GM12875 (cell line): ENCODE results near the gene PTPRD.
"Not testable (repeated sequence)": the region's sequence is repeated elsewhere in the genome, so short reads cannot be mapped to it uniquely, and the experiment has no call there.

ENCODE experiments used
- H3K4me3 ChIP-seq: one replicate; pipeline ENCODE4 v1.5.1; 2011; ENCODE audit warnings: low read depth, low read length, control low read depth
- CTCF ChIP-seq: IDR thresholded peaks from 2 replicates; pipeline ENCODE4 v1.5.1; 2011; ENCODE audit warnings: low read depth, mild to moderate bottlenecking, control low read depth, inconsistent platforms, low read length, moderate library complexity, borderline replicate concordance; ENCODE audit not compliant: insufficient read depth

Gene PTPRD

GRCh38 chr9:8703904-8704303 is 1908.9 kb downstream of the PTPRD start:
- no peak for TF ChIP-seq CTCF
- no peak overlapping the region for H3K4me3 ChIP-seq

GRCh38 chr9:8701904-8702303 is 1910.9 kb downstream of the PTPRD start:
- no peak overlapping the region for H3K4me3 ChIP-seq
- no peak for TF ChIP-seq CTCF

GRCh38 chr9:8697565-8697964 is 1915.2 kb downstream of the PTPRD start:
- H3K4me3 ChIP-seq = not testable (repeated sequence)

GRCh38 chr9:8696516-8696915 is 1916.3 kb downstream of the PTPRD start:
- no peak for TF ChIP-seq CTCF
- H3K4me3 ChIP-seq = no peak overlapping the region

GRCh38 chr9:8694983-8695588 is 1917.7 kb downstream of the PTPRD start:
- no peak for TF ChIP-seq CTCF
- H3K4me3 ChIP-seq = no peak overlapping the region

- no peak for TF ChIP-seq CTCF
- H3K4me3 ChIP-seq = no peak overlapping the region
Observed at GRCh38 chr9:8693464-8693863, 1919.3 kb downstream of the PTPRD start.

GRCh38 chr9:8686516-8686915 is 1926.3 kb downstream of the PTPRD start:
- no peak overlapping the region for H3K4me3 ChIP-seq
- no peak for TF ChIP-seq CTCF

GRCh38 chr9:8685825-8686224 is 1927.0 kb downstream of the PTPRD start:
- H3K4me3 ChIP-seq = no peak overlapping the region
- TF ChIP-seq CTCF = no peak
